HUES64 (cell line): ENCODE measurements around the gene DNAJC9. TPM values are rescaled to one million over a fixed set of nuclear protein-coding genes. Genes with fewer than 3 reads are reported as not detected.

Source experiments
- H3K27ac ChIP-seq: 2 replicates; pipeline ENCODE4 v1.7.0; 2013; ENCODE audit warnings: low read depth, low read length, inconsistent platforms
- H3K27me3 ChIP-seq: 2 replicates; pipeline ENCODE4 v1.6.1; 2013; ENCODE audit warnings: mild to moderate bottlenecking, low read length; ENCODE audit not compliant: insufficient read depth
- H3K36me3 ChIP-seq: 2 replicates; pipeline ENCODE4 v1.6.1; 2013; ENCODE audit warnings: mild to moderate bottlenecking, low read length; ENCODE audit not compliant: insufficient read depth
- H3K4me1 ChIP-seq: 2 replicates; pipeline ENCODE4 v1.6.1; 2013; ENCODE audit warnings: mild to moderate bottlenecking, low read length, moderate library complexity; ENCODE audit not compliant: insufficient read depth
- H3K4me3 ChIP-seq: 2 replicates; pipeline ENCODE4 v1.5.1; 2013; ENCODE audit warnings: mild to moderate bottlenecking, low read length, moderate library complexity
- H3K9ac ChIP-seq: 2 replicates; pipeline ENCODE4 v1.6.1; 2013; ENCODE audit warnings: mild to moderate bottlenecking, low read depth, low read length
- H3K9me3 ChIP-seq: 2 replicates; pipeline ENCODE4 v1.6.1; 2013; ENCODE audit warnings: low read depth, low read length; ENCODE audit not compliant: insufficient read depth
- WGBS: fragments of 150-250, 120-280 bp; methylation state at CpG from one replicate; pipeline ENCODE4 v1.1.7; 2013; ENCODE audit warnings: missing lambda C conversion rate; 5-methylcytosine and 5-hydroxymethylcytosine counted together
- polyA plus RNA-seq, 2 experiments: library from polyadenylated mRNA; stranded (reverse); fragments of 50-300 nt; gene quantifications; one replicate each; pipeline ENCODE4 v1.2.3, GENCODE V29; 2013

Gene DNAJC9
- 32.8 TPM for polyA plus RNA-seq (2013, experiment 1 of 2)
- polyA plus RNA-seq (2013, experiment 2 of 2): 30.3 TPM

- H3K4me1 ChIP-seq: peaks cover 5% of the 10 kb centered on the region; the same call in 1 of the 2 replicates
- under 1% methylated on average over 78 of the region's 78 CpGs for WGBS
- peaks cover 64% of the 10 kb centered on the region for H3K36me3 ChIP-seq
Observed at GRCh38 chr10:73246646-73247508, at the start of gene DNAJC9. Gene DNAJC9 (minus strand): TSS chr10:73247255. CDS start chr10:73247189, 66 bp downstream.

GRCh38 chr10:73293461-73293860 is 46.4 kb upstream of the DNAJC9 start:
- H3K27ac ChIP-seq: no peak overlapping the region
- WGBS: 87% methylated on average over 3 of the region's 3 CpGs
- no peaks in the 10 kb centered on the region for H3K27me3 ChIP-seq
- no peaks in the 10 kb centered on the region for H3K36me3 ChIP-seq
- H3K4me3 ChIP-seq: no peak overlapping the region
- H3K9ac ChIP-seq: no peak overlapping the region
- peaks cover 10% of the 10 kb centered on the region; the same call in 1 of the 2 replicates for H3K9me3 ChIP-seq
- H3K4me1 ChIP-seq: no peaks in the 10 kb centered on the region

More at GRCh38 chr10:73246646-73247508, at the start of gene DNAJC9:
- Histone ChIP-seq H3K4me3 (peak within 1 kb of the TSS; percentile 82), H3K9me3 (no peaks in the 10 kb centered on the region), H3K27ac (peak within 1 kb of the TSS; percentile 99), H3K27me3 (no peaks in the 10 kb centered on the region), H3K9ac (peak within 1 kb of the TSS; percentile 97)

GRCh38 chr10:73289958-73290357 is 42.9 kb upstream of the DNAJC9 start:
- Histone ChIP-seq H3K36me3 (no peaks in the 10 kb centered on the region), H3K9me3 (peaks cover 10% of the 10 kb centered on the region; the same call in 1 of the 2 replicates), H3K27ac (no peak overlapping the region), H3K9ac (no peak overlapping the region), H3K4me1 (no peaks in the 10 kb centered on the region), H3K4me3 (no peak overlapping the region), H3K27me3 (no peaks in the 10 kb centered on the region)
- WGBS: no CpG with 5 or more reads among the region's 1 CpG

- Histone ChIP-seq H3K9me3 (peaks cover 10% of the 10 kb centered on the region; the same call in 1 of the 2 replicates), H3K27ac (no peak overlapping the region), H3K9ac (no peak overlapping the region), H3K27me3 (no peaks in the 10 kb centered on the region), H3K4me1 (no peaks in the 10 kb centered on the region), H3K36me3 (no peaks in the 10 kb centered on the region), H3K4me3 (no peak overlapping the region)
- 100% methylated on average over 1 of the region's 1 CpG for WGBS
Observed at GRCh38 chr10:73287441-73287840, 40.4 kb upstream of the DNAJC9 start.

- Histone ChIP-seq H3K27me3 (no peaks in the 10 kb centered on the region), H3K9ac (no peak overlapping the region), H3K9me3 (no peaks in the 10 kb centered on the region; the same call in 1 of the 2 replicates), H3K4me3 (no peak overlapping the region), H3K4me1 (no peaks in the 10 kb centered on the region), H3K27ac (no peak overlapping the region), H3K36me3 (no peaks in the 10 kb centered on the region)
- 100% methylated on average over 3 of the region's 3 CpGs for WGBS
Observed at GRCh38 chr10:73281097-73281496, 34.0 kb upstream of the DNAJC9 start.

GRCh38 chr10:73264423-73264822 is 17.4 kb upstream of the DNAJC9 start:
- Histone ChIP-seq H3K4me1 (no peaks in the 10 kb centered on the region), H3K9ac (no peak overlapping the region), H3K9me3 (peaks cover 7% of the 10 kb centered on the region; the same call in 1 of the 2 replicates), H3K27ac (no peak overlapping the region), H3K4me3 (no peak overlapping the region), H3K36me3 (no peaks in the 10 kb centered on the region), H3K27me3 (no peaks in the 10 kb centered on the region)
- WGBS: 100% methylated on average over 2 of the region's 2 CpGs

GRCh38 chr10:73263693-73264347 is 16.8 kb upstream of the DNAJC9 start:
- no peaks in the 10 kb centered on the region for H3K36me3 ChIP-seq
- peaks cover 13% of the 10 kb centered on the region; the same call in 1 of the 2 replicates for H3K9me3 ChIP-seq
- H3K27me3 ChIP-seq: no peaks in the 10 kb centered on the region
- WGBS: 60% methylated on average over 1 of the region's 1 CpG
- no peaks in the 10 kb centered on the region for H3K4me1 ChIP-seq
- H3K4me3 ChIP-seq: no peak overlapping the region
- no peak overlapping the region for H3K9ac ChIP-seq
- no peak overlapping the region for H3K27ac ChIP-seq

- H3K36me3 ChIP-seq: no peaks in the 10 kb centered on the region
- 77% methylated on average over 3 of the region's 5 CpGs for WGBS
- H3K4me3 ChIP-seq: no peak overlapping the region
- no peaks in the 10 kb centered on the region for H3K27me3 ChIP-seq
- H3K27ac ChIP-seq: no peak overlapping the region
- no peaks in the 10 kb centered on the region for H3K4me1 ChIP-seq
- H3K9me3 ChIP-seq: peaks cover 16% of the 10 kb centered on the region; the same call in 1 of the 2 replicates
- no peak overlapping the region for H3K9ac ChIP-seq
Observed at GRCh38 chr10:73262880-73263555, 16.0 kb upstream of the DNAJC9 start.

GRCh38 chr10:73262105-73262730 is 15.2 kb upstream of the DNAJC9 start:
- WGBS: 81% methylated on average over 4 of the region's 4 CpGs
- Histone ChIP-seq H3K27ac (no peak overlapping the region), H3K4me1 (no peaks in the 10 kb centered on the region), H3K27me3 (no peaks in the 10 kb centered on the region), H3K9ac (no peak overlapping the region), H3K36me3 (no peaks in the 10 kb centered on the region), H3K4me3 (no peak overlapping the region), H3K9me3 (peaks cover 16% of the 10 kb centered on the region; the same call in 1 of the 2 replicates)

- no peaks in the 10 kb centered on the region for H3K27me3 ChIP-seq
- no peak overlapping the region for H3K9ac ChIP-seq
- no peaks in the 10 kb centered on the region for H3K36me3 ChIP-seq
- no peak overlapping the region for H3K4me3 ChIP-seq
- H3K9me3 ChIP-seq: peaks cover 16% of the 10 kb centered on the region; the same call in 1 of the 2 replicates
- H3K4me1 ChIP-seq: no peaks in the 10 kb centered on the region
- no peak overlapping the region for H3K27ac ChIP-seq
- WGBS: 94% methylated on average over 9 of the region's 9 CpGs
Observed at GRCh38 chr10:73261362-73261995, 14.4 kb upstream of the DNAJC9 start.
